Neural cell (in vitro differentiated cells): ENCODE measurements around the gene HOXB1. TPM values are rescaled to one million over a fixed set of nuclear protein-coding genes. Genes with fewer than 3 reads are reported as not detected.

Experiments
- H2AFZ ChIP-seq: fragments of 200-600, 300-800 bp; sonication (generic), shearing (Covaris generic); 2 replicates; pipeline ENCODE4 v1.6.0; 2014; ENCODE audit warnings: low read depth, mild to moderate bottlenecking, antibody characterized with exemption, low read length, moderate library complexity
- H3F3A ChIP-seq: fragments of 200-600 bp; shearing (Covaris generic); 2 replicates; pipeline ENCODE4 v1.6.1; 2016; ENCODE audit warnings: mild to moderate bottlenecking, moderate library complexity, mixed read lengths, antibody characterized with exemption, low read length; ENCODE audit not compliant: insufficient read depth, poor library complexity, severe bottlenecking
- H3K27ac ChIP-seq: fragments of 200-600, 300-800 bp; sonication (generic), shearing (Covaris generic); 2 replicates; pipeline ENCODE4 v1.5.1; 2014; ENCODE audit warnings: mild to moderate bottlenecking, low read length, moderate library complexity
- H3K27me3 ChIP-seq: fragments of 300-800, 200-600 bp; sonication (generic), shearing (Covaris generic); 2 replicates; pipeline ENCODE4 v1.6.0; 2014; ENCODE audit warnings: mild to moderate bottlenecking, low read depth, low read length, moderate library complexity; ENCODE audit not compliant: insufficient read depth
- H3K36me3 ChIP-seq: fragments of 300-800, 200-600 bp; sonication (generic), shearing (Covaris generic); 2 replicates; pipeline ENCODE4 v1.5.1; 2014; ENCODE audit warnings: mild to moderate bottlenecking, antibody characterized with exemption, low read length, moderate library complexity; ENCODE audit not compliant: insufficient read depth
- H3K4me2 ChIP-seq: fragments of 300-800, 200-600 bp; sonication (generic), shearing (Covaris generic); 2 replicates; pipeline ENCODE4 v1.6.0; 2014; ENCODE audit warnings: mild to moderate bottlenecking, low read length
- H3K4me3 ChIP-seq: fragments of 300-800, 200-600 bp; sonication (generic), shearing (Covaris generic); 2 replicates; pipeline ENCODE4 v1.5.1; 2014; ENCODE audit warnings: mild to moderate bottlenecking, low read length, moderate library complexity
- H3K79me2 ChIP-seq: fragments of 200-600 bp; shearing (Covaris generic); replicated peaks from 2 replicates; pipeline ENCODE4 v1.6.0; 2014; ENCODE audit warnings: mild to moderate bottlenecking, low read length, moderate library complexity; ENCODE audit not compliant: insufficient read depth
- H3K9ac ChIP-seq: fragments of 300-800, 200-600 bp; sonication (generic), shearing (Covaris generic); 2 replicates; pipeline ENCODE4 v1.6.1; 2016; ENCODE audit warnings: mild to moderate bottlenecking, low read length, mixed read lengths
- H3K9me2 ChIP-seq: fragments of 200-600 bp; shearing (Covaris generic); 2 replicates; pipeline ENCODE4 v1.6.1; 2016; ENCODE audit warnings: mild to moderate bottlenecking, low read length, mixed read lengths; ENCODE audit not compliant: insufficient read depth
- H3K9me3 ChIP-seq: fragments of 200-600, 300-800 bp; sonication (generic), shearing (Covaris generic); 2 replicates; pipeline ENCODE4 v1.6.1; 2016; ENCODE audit warnings: mild to moderate bottlenecking, mixed run types, low read length, moderate library complexity, mixed read lengths
- H4K20me1 ChIP-seq: fragments of 200-600 bp; shearing (Covaris generic); 2 replicates; pipeline ENCODE4 v1.6.1; 2016; ENCODE audit warnings: mild to moderate bottlenecking, mixed run types; ENCODE audit not compliant: insufficient read depth
- EP300 ChIP-seq: fragments of 450-650 bp; conservative IDR thresholded peaks from 2 replicates; pipeline ENCODE4 v1.6.1; 2014; ENCODE audit warnings: antibody characterized with exemption, mild to moderate bottlenecking, moderate library complexity; ENCODE audit not compliant: poor library complexity, severe bottlenecking
- EZH2 ChIP-seq: fragments of 200-600, 300-800 bp; shearing (Covaris generic), sonication (generic); IDR thresholded peaks from 2 replicates; pipeline ENCODE4 v1.6.1; 2014; ENCODE audit warnings: antibody characterized with exemption, low read length, borderline replicate concordance, mild to moderate bottlenecking; ENCODE audit not compliant: insufficient read depth, poor library complexity, severe bottlenecking
- MXI1 ChIP-seq: fragments of 450-650 bp; conservative IDR thresholded peaks from 2 replicates; pipeline ENCODE4 v1.6.1; 2014; ENCODE audit warnings: antibody characterized with exemption, mild to moderate bottlenecking; ENCODE audit not compliant: poor library complexity, severe bottlenecking
- POLR2AphosphoS5 ChIP-seq: IDR thresholded peaks from 2 replicates; pipeline ENCODE4 v1.6.1; 2012
- RAD21 ChIP-seq: fragments of 450-650 bp; conservative IDR thresholded peaks from 2 replicates; pipeline ENCODE4 v1.6.1; 2014; ENCODE audit warnings: antibody characterized with exemption, mild to moderate bottlenecking, moderate library complexity
- SMC3 ChIP-seq: fragments of 450-650 bp; conservative IDR thresholded peaks from 2 replicates; pipeline ENCODE4 v1.6.1; 2014; ENCODE audit warnings: antibody characterized with exemption, mild to moderate bottlenecking, moderate library complexity; ENCODE audit not compliant: poor library complexity
- TAF1 ChIP-seq: IDR thresholded peaks from 2 replicates; pipeline ENCODE4 v1.6.1; 2012; ENCODE audit warnings: low read depth
- polyA plus RNA-seq: library from polyadenylated mRNA; depleted of rRNA; stranded (reverse); fragments of >200 nt; gene quantifications from 2 replicates; pipeline ENCODE4 v1.2.3, GENCODE V29; 2014
- TF ChIP-seq, protein P1 (sequence below): fragments of 450-650 bp; IDR thresholded peaks from 2 replicates; pipeline ENCODE4 v1.5.1; 2014; ENCODE audit warnings: antibody characterized with exemption, mild to moderate bottlenecking, moderate library complexity; ENCODE audit not compliant: poor library complexity, severe bottlenecking
- TF ChIP-seq, protein P2 (sequence below): IDR thresholded peaks from 2 replicates; pipeline ENCODE4 v1.6.1; 2012; ENCODE audit warnings: borderline replicate concordance

The HOXB1 gene
- polyA plus RNA-seq, 1 donor from 2014 or later = not detected

DNA sequence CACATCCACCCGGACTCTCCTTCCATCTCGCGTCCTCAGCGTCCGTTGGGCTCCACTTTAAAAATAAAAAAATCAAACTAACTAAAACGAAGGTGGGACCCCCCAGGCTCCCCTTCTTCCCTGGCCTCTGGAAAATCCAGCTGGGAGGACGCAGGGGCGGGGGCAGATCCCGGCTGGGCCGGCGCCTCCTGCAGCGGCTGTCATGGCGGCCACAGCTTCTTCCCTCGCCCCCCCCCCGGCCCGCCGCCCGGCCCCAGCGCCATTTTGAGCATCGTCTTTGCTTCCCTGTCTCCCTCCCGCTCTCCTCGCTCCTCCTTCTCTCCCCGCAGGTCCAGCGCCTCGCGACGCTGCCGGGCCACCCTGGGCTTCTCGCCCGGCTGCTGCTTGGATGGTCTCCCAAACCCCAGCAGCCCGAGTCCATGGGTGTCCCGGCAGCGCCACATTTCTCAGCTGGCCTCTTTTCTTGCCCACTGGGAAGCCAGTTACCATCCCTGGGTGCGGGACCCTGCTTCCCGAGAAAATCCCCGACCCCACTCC is 10.8 kb upstream of the HOXB1 start:
- H4K20me1 ChIP-seq = no peaks in the 10 kb centered on the region
- no peak overlapping the region for H3K4me2 ChIP-seq
- peak overlapping the region; percentile 49 for H3K4me3 ChIP-seq
- H3K36me3 ChIP-seq = no peaks in the 10 kb centered on the region
- no peak overlapping the region for H3K27ac ChIP-seq
- peaks cover 99% of the 10 kb centered on the region for H3K27me3 ChIP-seq
- H3K9me2 ChIP-seq = no peaks in the 10 kb centered on the region
- H3K79me2 ChIP-seq = no peaks in the 10 kb centered on the region
- no peaks in the 10 kb centered on the region for H3F3A ChIP-seq
- no peak overlapping the region for H3K9ac ChIP-seq
- TF ChIP-seq EP300 = no peak
- H2AFZ ChIP-seq = no peak overlapping the region
- no peaks in the 10 kb centered on the region for H3K9me3 ChIP-seq

DNA sequence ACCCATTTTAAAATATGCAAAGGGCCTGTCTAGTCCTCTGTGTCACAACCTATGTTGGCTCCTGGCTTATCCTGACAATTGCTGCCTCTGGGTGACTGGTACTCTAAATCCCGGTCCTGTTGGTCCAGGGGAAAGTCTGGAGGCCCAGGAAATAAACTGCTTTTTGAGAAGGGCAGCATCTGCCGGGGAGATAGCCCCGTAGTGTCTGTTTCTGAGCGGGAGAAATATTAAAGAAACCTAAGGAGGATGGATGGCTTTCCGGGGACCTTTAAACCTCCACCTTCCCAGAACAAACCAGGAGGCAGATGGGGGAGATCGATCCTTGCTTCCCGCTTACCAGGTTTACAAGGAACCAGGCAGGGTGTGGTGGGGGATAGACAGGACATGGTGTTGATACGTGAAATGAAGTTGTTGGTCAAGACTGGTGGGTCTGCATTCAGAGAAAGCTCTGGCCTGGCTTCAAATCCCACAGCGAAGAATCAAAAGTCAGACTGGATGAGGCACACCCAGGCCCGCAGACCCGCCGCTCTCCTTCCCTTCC is 10.3 kb upstream of the HOXB1 start:
- Histone ChIP-seq H3K27ac (no peak overlapping the region), H3K27me3 (peaks cover 99% of the 10 kb centered on the region)

More for the DNA sequence above, 10.3 kb upstream of the HOXB1 start:
- Histone ChIP-seq H4K20me1 (no peaks in the 10 kb centered on the region), H3K4me3 (peak overlapping the region; percentile 49), H3K9me2 (no peaks in the 10 kb centered on the region), H3K9me3 (no peaks in the 10 kb centered on the region), H3K36me3 (no peaks in the 10 kb centered on the region), H3K9ac (no peak overlapping the region), H3K79me2 (no peaks in the 10 kb centered on the region), H2AFZ (no peak overlapping the region), H3F3A (no peaks in the 10 kb centered on the region), H3K4me2 (no peak overlapping the region)
- no peak for TF ChIP-seq EZH2
- no peak for TF ChIP-seq TAF1
- TF ChIP-seq SMC3 = no peak
- TF ChIP-seq, protein P1, sequence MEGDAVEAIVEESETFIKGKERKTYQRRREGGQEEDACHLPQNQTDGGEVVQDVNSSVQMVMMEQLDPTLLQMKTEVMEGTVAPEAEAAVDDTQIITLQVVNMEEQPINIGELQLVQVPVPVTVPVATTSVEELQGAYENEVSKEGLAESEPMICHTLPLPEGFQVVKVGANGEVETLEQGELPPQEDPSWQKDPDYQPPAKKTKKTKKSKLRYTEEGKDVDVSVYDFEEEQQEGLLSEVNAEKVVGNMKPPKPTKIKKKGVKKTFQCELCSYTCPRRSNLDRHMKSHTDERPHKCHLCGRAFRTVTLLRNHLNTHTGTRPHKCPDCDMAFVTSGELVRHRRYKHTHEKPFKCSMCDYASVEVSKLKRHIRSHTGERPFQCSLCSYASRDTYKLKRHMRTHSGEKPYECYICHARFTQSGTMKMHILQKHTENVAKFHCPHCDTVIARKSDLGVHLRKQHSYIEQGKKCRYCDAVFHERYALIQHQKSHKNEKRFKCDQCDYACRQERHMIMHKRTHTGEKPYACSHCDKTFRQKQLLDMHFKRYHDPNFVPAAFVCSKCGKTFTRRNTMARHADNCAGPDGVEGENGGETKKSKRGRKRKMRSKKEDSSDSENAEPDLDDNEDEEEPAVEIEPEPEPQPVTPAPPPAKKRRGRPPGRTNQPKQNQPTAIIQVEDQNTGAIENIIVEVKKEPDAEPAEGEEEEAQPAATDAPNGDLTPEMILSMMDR = no peak
- TF ChIP-seq EP300 = no peak
- TF ChIP-seq POLR2AphosphoS5 = no peak
- TF ChIP-seq, protein P2, sequence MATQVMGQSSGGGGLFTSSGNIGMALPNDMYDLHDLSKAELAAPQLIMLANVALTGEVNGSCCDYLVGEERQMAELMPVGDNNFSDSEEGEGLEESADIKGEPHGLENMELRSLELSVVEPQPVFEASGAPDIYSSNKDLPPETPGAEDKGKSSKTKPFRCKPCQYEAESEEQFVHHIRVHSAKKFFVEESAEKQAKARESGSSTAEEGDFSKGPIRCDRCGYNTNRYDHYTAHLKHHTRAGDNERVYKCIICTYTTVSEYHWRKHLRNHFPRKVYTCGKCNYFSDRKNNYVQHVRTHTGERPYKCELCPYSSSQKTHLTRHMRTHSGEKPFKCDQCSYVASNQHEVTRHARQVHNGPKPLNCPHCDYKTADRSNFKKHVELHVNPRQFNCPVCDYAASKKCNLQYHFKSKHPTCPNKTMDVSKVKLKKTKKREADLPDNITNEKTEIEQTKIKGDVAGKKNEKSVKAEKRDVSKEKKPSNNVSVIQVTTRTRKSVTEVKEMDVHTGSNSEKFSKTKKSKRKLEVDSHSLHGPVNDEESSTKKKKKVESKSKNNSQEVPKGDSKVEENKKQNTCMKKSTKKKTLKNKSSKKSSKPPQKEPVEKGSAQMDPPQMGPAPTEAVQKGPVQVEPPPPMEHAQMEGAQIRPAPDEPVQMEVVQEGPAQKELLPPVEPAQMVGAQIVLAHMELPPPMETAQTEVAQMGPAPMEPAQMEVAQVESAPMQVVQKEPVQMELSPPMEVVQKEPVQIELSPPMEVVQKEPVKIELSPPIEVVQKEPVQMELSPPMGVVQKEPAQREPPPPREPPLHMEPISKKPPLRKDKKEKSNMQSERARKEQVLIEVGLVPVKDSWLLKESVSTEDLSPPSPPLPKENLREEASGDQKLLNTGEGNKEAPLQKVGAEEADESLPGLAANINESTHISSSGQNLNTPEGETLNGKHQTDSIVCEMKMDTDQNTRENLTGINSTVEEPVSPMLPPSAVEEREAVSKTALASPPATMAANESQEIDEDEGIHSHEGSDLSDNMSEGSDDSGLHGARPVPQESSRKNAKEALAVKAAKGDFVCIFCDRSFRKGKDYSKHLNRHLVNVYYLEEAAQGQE = no peak
- TF ChIP-seq MXI1 = no peak
- no peak for TF ChIP-seq RAD21
